22Rv1 (cell line): ENCODE data around the gene ADAP1.

Experiments
- CTCF ChIP-seq: fragments of 450-650 bp; IDR thresholded peaks from 2 replicates; pipeline ENCODE4 v1.5.1; 2017; ENCODE audit warnings: mild to moderate bottlenecking
- ZFX ChIP-seq: fragments of 450-650 bp; IDR thresholded peaks from 2 replicates; pipeline ENCODE4 v1.6.1; 2017; ENCODE audit warnings: antibody characterized with exemption, borderline replicate concordance

GRCh38 chr7:918441-919113 lies 35.9 kb downstream of the ADAP1 start:
- TF ChIP-seq CTCF (no peak), ZFX (no peak)
